Tibial artery (tissue), 4 donors: ENCODE data around the gene TOR4A.

ENCODE experiments used
- DNase-seq, 2 donors: peaks; one replicate each; pipeline ENCODE4 v3.0.0-alpha.2; 2019
- H3K27ac ChIP-seq, 2 donors: fragments of 200-600 bp; sonication (generic) in 1 of 2; 1 replicate in 1 of 2; 2 replicates in 1 of 2; pipeline ENCODE4 v1.5.1; 2018 to 2019; ENCODE audit warnings: mild to moderate bottlenecking in 1 of 2
- H3K27me3 ChIP-seq, 2 donors: fragments of 200-600 bp; sonication (generic) in 1 of 2; one replicate each; pipeline versions ENCODE4 v1.5.1 to v1.6.0; 2016 to 2019
- H3K36me3 ChIP-seq, 3 donors: fragments of 200-600 bp; sonication (generic) in 2 of 3; one replicate each; pipeline ENCODE4 v1.5.1; 2016 to 2019; ENCODE audit warnings: mild to moderate bottlenecking in 2 of 3
- H3K4me1 ChIP-seq, 4 donors: fragments of 200-600 bp; sonication (generic) in 2 of 4; 1 replicate in 3 of 4; 2 replicates in 1 of 4; pipeline ENCODE4 v1.5.1; 2016 to 2019
- H3K4me3 ChIP-seq, 2 donors: fragments of 200-600 bp; sonication (generic) in 1 of 2; 1 replicate in 1 of 2; 2 replicates in 1 of 2; pipeline ENCODE4 v1.5.1; 2018 to 2019; ENCODE audit warnings: mild to moderate bottlenecking in 2 of 2
- H3K9me3 ChIP-seq, 3 donors: fragments of 200-600 bp; sonication (generic) in 1 of 3; one replicate each; pipeline ENCODE4 v1.5.1; 2016 to 2019
- intact Hi-C: fragments of 100-400 bp; cut with DNase I; formaldehyde crosslinking; loops from one replicate; pipeline ENCODE4 v1.15.0; 2023; ENCODE audit warnings: low total_unique reads
- TF ChIP-seq, protein P1 (sequence below), 2 experiments: fragments of 200-600 bp in 1 of 2; fragments of 450-650 bp in 1 of 2; IDR thresholded peaks; one replicate each; pipeline ENCODE4 v1.5.1; 2017 to 2019; ENCODE audit warnings: antibody characterized with exemption in 2 of 2, mild to moderate bottlenecking in 1 of 2, moderate library complexity in 1 of 2

The TOR4A gene

GRCh38 chr9:137275203-137275587, 2.3 kb upstream of the TOR4A start:
- intact Hi-C loops = no loop called here
- no peak overlapping the region for H3K4me3 ChIP-seq
- no peak overlapping the region for H3K27ac ChIP-seq
- H3K4me1 ChIP-seq = peaks cover 0 to 34% (median 27%) of the 10 kb centered on the region in 4 donors
- H3K9me3 ChIP-seq = no peaks in the 10 kb centered on the region
- H3K36me3 ChIP-seq = peaks cover 20 to 38% (median 27%) of the 10 kb centered on the region in 3 donors
- H3K27me3 ChIP-seq = peaks cover 0 to 64% of the 10 kb centered on the region in 2 donors
- TF ChIP-seq, protein P1, sequence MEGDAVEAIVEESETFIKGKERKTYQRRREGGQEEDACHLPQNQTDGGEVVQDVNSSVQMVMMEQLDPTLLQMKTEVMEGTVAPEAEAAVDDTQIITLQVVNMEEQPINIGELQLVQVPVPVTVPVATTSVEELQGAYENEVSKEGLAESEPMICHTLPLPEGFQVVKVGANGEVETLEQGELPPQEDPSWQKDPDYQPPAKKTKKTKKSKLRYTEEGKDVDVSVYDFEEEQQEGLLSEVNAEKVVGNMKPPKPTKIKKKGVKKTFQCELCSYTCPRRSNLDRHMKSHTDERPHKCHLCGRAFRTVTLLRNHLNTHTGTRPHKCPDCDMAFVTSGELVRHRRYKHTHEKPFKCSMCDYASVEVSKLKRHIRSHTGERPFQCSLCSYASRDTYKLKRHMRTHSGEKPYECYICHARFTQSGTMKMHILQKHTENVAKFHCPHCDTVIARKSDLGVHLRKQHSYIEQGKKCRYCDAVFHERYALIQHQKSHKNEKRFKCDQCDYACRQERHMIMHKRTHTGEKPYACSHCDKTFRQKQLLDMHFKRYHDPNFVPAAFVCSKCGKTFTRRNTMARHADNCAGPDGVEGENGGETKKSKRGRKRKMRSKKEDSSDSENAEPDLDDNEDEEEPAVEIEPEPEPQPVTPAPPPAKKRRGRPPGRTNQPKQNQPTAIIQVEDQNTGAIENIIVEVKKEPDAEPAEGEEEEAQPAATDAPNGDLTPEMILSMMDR (IDR thresholded peaks at IDR 0.05) = no peak
- DNase-seq = no peak

DNA sequence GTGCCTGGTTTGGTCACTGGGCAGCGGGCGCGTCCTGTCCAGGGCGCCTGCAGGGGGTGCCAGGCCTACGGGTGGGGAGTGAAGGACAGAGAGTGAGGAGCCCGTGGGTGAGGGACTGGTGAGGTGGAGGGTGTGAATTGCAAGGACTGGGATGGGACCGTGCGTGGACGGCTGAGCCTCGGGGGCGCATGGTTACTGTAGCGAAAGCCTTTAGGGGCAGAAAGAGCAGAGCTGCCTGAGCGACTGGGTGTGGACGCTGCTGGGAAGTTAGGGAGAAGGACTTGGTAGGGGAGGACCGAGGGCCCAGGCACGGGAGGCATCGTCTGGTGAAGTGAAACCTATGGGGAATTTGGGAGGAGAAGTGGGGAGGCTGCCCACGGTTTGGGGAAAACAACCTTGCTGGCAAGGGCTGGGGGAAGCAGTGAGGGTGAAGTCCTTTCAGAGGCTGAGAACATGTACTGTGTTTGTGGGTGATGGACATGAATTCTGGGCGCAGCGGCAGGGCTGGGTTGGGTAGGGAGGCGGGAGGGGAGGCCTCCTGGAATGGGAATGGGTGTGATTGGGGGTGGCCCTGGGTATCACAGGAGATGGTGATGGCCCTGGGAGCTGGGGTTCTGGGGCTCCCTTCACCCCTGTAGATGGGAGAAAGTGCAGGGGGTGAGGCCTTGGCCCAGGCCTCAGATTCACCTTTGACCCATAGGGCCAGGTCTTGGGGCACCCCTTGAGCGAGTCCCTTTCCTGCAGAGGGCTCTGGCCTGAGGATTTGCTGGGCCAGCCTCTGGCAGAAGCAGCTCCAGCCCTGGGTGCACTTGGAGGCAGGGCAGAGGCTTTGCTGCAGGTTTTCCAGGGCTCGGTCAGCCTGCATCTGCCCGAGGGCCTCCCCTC, 1.7 kb upstream of the TOR4A start:
- Histone ChIP-seq H3K4me3 (no peak overlapping the region), H3K27me3 (peaks cover 0 to 70% of the 10 kb centered on the region in 2 donors), H3K9me3 (no peaks in the 10 kb centered on the region), H3K36me3 (peaks cover 20 to 31% (median 27%) of the 10 kb centered on the region in 3 donors), H3K4me1 (peaks cover 0 to 39% (median 30%) of the 10 kb centered on the region in 4 donors), H3K27ac (no peak overlapping the region)
- TF ChIP-seq, protein P1 (IDR thresholded peaks at IDR 0.05) = no peak
- intact Hi-C loops = no loop called here
- DNase-seq = peak in 1 of 2 donors; percentile 59

DNA sequence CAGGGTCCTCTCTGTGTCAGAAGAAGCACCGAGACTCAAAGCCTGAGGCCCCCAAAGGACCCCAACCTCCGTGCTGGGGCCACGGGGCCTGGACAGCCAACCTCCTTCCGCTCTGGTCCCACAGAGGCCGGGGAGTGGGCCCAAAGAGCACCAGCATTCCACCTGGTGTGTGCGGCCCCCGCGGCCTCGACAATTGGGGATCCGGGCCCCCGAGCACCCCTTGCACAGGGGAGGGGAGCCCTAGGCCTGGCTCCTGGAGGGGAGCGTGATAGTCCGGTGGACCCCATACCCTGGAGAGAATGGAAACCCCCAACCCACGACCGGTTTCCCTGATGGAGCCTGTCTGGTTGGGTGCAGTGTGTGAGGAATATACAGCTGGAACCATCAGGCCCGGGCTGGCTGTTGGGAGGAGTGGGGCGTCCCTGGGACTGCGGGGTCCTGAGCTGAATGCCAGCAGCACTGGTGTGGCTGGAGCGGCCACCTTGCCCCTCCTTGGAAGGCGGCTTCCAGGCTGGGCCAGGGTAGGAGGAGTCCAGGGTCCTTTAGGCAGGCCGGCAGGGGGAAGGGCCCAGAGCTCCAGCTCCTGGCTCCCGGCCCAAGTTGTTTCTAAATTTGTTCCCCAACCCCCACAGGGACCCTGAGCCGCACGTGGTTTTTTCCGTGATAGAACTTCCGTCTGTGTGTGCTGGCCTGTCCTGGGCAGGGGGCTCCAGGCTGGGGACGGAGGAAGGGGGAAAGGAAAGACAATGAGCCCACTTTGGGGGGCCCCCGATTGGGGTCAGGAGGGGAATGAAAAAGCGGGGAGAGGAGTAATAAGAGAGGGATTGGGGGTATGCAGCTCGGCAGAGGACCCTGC, 825 bp upstream of the TOR4A start:
- DNase-seq = peak; percentile 68 to 86
- peaks cover 0 to 79% of the 10 kb centered on the region in 2 donors for H3K27me3 ChIP-seq

DNA sequence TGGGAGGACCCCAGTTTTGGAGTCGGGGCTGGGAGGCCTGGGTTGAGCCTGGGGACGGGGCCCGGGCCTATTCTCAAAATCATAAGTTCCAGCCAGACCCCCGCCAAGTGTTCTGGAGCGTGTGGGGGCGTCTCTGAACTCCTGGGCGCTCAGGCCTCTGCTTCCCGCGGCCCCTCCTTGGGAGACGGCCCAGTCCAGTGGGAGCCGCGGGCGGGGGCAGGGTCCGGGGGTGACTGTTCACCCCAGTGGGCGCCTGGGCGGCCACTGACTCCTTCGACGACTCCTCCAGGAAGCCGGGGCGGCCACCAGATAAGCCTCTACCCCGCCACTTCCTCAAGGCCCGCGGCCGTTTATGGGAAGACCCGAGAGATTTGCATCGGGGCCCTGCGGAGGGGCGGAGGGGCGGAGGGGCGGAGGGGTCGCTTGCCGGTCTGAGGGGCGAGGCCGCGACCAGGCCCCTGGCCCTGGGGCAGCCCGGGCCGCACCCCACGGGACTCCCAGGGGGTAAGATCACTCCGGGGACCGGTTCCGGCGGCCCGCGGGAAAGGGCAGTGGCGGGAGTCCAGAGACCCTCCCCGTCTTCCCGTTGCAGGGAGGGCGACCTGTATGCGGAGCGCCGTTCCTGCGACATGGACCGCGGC, 655 bp downstream of the TOR4A start:
- no peaks in the 10 kb centered on the region for H3K9me3 ChIP-seq
- DNase-seq = no peak
- TF ChIP-seq, protein P1 (IDR thresholded peaks at IDR 0.05) = no peak
- H3K36me3 ChIP-seq = peaks cover 3 to 11% (median 8%) of the 10 kb centered on the region in 3 donors
- peak overlapping the region; percentile 45 to 48 for H3K27ac ChIP-seq
- H3K4me1 ChIP-seq = peaks cover 0 to 40% (median 30%) of the 10 kb centered on the region in 4 donors
- peak overlapping the region; percentile 41 to 49 for H3K4me3 ChIP-seq
- H3K27me3 ChIP-seq = peaks cover 0 to 67% of the 10 kb centered on the region in 2 donors
- intact Hi-C loops = no loop called here

More for the DNA sequence above, 825 bp upstream of the TOR4A start:
- Histone ChIP-seq H3K4me1 (peaks cover 0 to 40% (median 33%) of the 10 kb centered on the region in 4 donors), H3K27ac (peak overlapping the region; percentile 45 to 48), H3K4me3 (peak overlapping the region; percentile 41 to 49), H3K9me3 (no peaks in the 10 kb centered on the region), H3K36me3 (peaks cover 18 to 26% (median 23%) of the 10 kb centered on the region in 3 donors)
- intact Hi-C loops = no loop called here
- TF ChIP-seq, protein P1 (IDR thresholded peaks at IDR 0.05) = no peak
